Lower leg skin (tissue), 3 donors: ENCODE results near the gene NAALADL2.

Experiments used
- POLR2A ChIP-seq, 2 donors: fragments of 450-650 bp; IDR thresholded peaks; one replicate each; pipeline ENCODE4 v1.6.1; 2016 to 2017; ENCODE audit warnings: antibody characterized with exemption in 2 of 2, mild to moderate bottlenecking in 1 of 2, moderate library complexity in 1 of 2
- TF ChIP-seq, protein P1 (sequence below), 3 donors: fragments of 450-650 bp; IDR thresholded peaks; one replicate each; pipeline ENCODE4 v1.5.1; 2016; ENCODE audit warnings: antibody characterized with exemption in 3 of 3, mild to moderate bottlenecking in 3 of 3, moderate library complexity in 2 of 3

GRCh38 chr3:175383371-175383770 is 524.2 kb downstream of the NAALADL2 start:
- TF ChIP-seq, protein P1, sequence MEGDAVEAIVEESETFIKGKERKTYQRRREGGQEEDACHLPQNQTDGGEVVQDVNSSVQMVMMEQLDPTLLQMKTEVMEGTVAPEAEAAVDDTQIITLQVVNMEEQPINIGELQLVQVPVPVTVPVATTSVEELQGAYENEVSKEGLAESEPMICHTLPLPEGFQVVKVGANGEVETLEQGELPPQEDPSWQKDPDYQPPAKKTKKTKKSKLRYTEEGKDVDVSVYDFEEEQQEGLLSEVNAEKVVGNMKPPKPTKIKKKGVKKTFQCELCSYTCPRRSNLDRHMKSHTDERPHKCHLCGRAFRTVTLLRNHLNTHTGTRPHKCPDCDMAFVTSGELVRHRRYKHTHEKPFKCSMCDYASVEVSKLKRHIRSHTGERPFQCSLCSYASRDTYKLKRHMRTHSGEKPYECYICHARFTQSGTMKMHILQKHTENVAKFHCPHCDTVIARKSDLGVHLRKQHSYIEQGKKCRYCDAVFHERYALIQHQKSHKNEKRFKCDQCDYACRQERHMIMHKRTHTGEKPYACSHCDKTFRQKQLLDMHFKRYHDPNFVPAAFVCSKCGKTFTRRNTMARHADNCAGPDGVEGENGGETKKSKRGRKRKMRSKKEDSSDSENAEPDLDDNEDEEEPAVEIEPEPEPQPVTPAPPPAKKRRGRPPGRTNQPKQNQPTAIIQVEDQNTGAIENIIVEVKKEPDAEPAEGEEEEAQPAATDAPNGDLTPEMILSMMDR (IDR thresholded peaks at IDR 0.05) = no peak
- no peak for TF ChIP-seq POLR2A (IDR thresholded peaks at IDR 0.05)
